Measurements from ENCODE around the gene C9orf153.

GRCh38 chr9:86285261-86285660, 25.8 kb upstream of the C9orf153 start:
- no peak for TF ChIP-seq CTCF (IDR thresholded peaks at IDR 0.05)
- no peak for TF ChIP-seq POLR2A (IDR thresholded peaks at IDR 0.05)

All from thyroid gland (tissue), 4 donors.